ENCODE data around the gene ENTPD8.

GRCh38 chr9:137488327-137488653, 47.1 kb upstream of the ENTPD8 start:
- TF ChIP-seq ESRRG (CRISPR knock-in tag; IDR thresholded peaks at IDR 0.05) = no peak
- no peak for TF ChIP-seq TSHZ2 (CRISPR knock-in tag; IDR thresholded peaks at IDR 0.05)
- no peak for TF ChIP-seq PATZ1 (CRISPR knock-in tag; IDR thresholded peaks at IDR 0.05; ENCODE audit: borderline replicate concordance)
- no peak for TF ChIP-seq ZFP30 (CRISPR knock-in tag; IDR thresholded peaks at IDR 0.05)
- TF ChIP-seq, protein P1, sequence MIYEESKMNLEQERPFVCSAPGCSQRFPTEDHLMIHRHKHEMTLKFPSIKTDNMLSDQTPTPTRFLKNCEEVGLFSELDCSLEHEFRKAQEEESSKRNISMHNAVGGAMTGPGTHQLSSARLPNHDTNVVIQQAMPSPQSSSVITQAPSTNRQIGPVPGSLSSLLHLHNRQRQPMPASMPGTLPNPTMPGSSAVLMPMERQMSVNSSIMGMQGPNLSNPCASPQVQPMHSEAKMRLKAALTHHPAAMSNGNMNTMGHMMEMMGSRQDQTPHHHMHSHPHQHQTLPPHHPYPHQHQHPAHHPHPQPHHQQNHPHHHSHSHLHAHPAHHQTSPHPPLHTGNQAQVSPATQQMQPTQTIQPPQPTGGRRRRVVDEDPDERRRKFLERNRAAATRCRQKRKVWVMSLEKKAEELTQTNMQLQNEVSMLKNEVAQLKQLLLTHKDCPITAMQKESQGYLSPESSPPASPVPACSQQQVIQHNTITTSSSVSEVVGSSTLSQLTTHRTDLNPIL (CRISPR knock-in tag; IDR thresholded peaks at IDR 0.05; ENCODE audit: low read depth) = no peak
- TF ChIP-seq BACH2 (CRISPR knock-in tag; IDR thresholded peaks at IDR 0.05; ENCODE audit: borderline replicate concordance) = no peak
- TF ChIP-seq OSR1 (CRISPR knock-in tag; IDR thresholded peaks at IDR 0.05) = no peak
- TF ChIP-seq, protein P2, sequence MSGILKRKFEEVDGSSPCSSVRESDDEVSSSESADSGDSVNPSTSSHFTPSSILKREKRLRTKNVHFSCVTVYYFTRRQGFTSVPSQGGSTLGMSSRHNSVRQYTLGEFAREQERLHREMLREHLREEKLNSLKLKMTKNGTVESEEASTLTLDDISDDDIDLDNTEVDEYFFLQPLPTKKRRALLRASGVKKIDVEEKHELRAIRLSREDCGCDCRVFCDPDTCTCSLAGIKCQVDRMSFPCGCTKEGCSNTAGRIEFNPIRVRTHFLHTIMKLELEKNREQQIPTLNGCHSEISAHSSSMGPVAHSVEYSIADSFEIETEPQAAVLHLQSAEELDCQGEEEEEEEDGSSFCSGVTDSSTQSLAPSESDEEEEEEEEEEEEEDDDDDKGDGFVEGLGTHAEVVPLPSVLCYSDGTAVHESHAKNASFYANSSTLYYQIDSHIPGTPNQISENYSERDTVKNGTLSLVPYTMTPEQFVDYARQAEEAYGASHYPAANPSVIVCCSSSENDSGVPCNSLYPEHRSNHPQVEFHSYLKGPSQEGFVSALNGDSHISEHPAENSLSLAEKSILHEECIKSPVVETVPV (CRISPR knock-in tag; IDR thresholded peaks at IDR 0.05) = no peak
- no peak for TF ChIP-seq GLIS3 (CRISPR knock-in tag; IDR thresholded peaks at IDR 0.05)
- TF ChIP-seq ZNF70 (CRISPR knock-in tag; IDR thresholded peaks at IDR 0.05) = no peak
- TF ChIP-seq ARNTL (CRISPR knock-in tag; IDR thresholded peaks at IDR 0.05; ENCODE audit: borderline replicate concordance, low read depth) = no peak
- TF ChIP-seq SNAI2 (CRISPR knock-in tag; IDR thresholded peaks at IDR 0.05) = no peak
- TF ChIP-seq CSDC2 (CRISPR knock-in tag; IDR thresholded peaks at IDR 0.05) = no peak
- TF ChIP-seq ZNF8 (CRISPR knock-in tag; IDR thresholded peaks at IDR 0.05) = no peak

All from SK-N-SH treated with all-trans-retinoic acid at 6 μM for 48 hours (cell line).